A549 (cell line): ENCODE measurements around the gene TMEM248. TPM values are rescaled to one million over a fixed set of nuclear protein-coding genes. Genes with fewer than 3 reads are reported as not detected.
A peak's percentile ranks its signal among the peaks of the same experiment; 100 is the strongest.

Source experiments
- ATAC-seq, 2 experiments: fragments of 200-7000 bp in 1 of 2; fragments of >200 bp in 1 of 2; cut with Nextera tagmentation in 1 of 2; cut with Tn5 transposase in 1 of 2; 3 replicates each; pipeline versions ENCODE4 v1.8.0 to v1.9.1; 2018 to 2020; ENCODE audit warnings: mild to moderate bottlenecking in 1 of 2, moderate library complexity in 1 of 2
- CTCF ChIA-PET: fragments of 300-600 bp; sonication (Branson Sonifier 250); formaldehyde crosslinking; extraction: SDS; loops from one replicate; lab custom pipeline; 2021; ENCODE audit warnings: antibody characterized with exemption, inconsistent platforms; lab: Yijun Ruan, JAX
- POLR2A ChIA-PET: fragments of 350-600 bp; formaldehyde crosslinking; extraction: SDS; loops from one replicate; lab custom pipeline; 2021; ENCODE audit warnings: antibody characterized with exemption, inconsistent platforms; lab: Yijun Ruan, JAX
- DNase-seq, 2 experiments: peaks; one replicate each; pipeline versions ENCODE4 v3.0.0 to v3.0.0-alpha.2; 2011 to 2016; ENCODE audit warnings: low read depth in 1 of 2, low spot score in 1 of 2
- FAIRE-seq: peaks from 2 replicates; lab custom pipeline; 2011; peaks lifted over from hg19 to GRCh38; lab: Jason Lieb, UNC
- H3K27ac ChIP-seq, 2 experiments: fragments of >200 bp; sonication (Bioruptor Twin); formaldehyde crosslinking; 3 replicates each; pipeline ENCODE4 v1.5.1; 2016 to 2017
- H3K4me1 ChIP-seq: fragments of >200 bp; sonication (Bioruptor Twin); formaldehyde crosslinking; 3 replicates; pipeline ENCODE4 v1.6.1; 2016
- H3K4me2 ChIP-seq: fragments of >200 bp; sonication (Bioruptor Twin); formaldehyde crosslinking; 3 replicates; pipeline ENCODE4 v1.6.1; 2016
- H3K4me3 ChIP-seq: fragments of >200 bp; sonication (Bioruptor Twin); formaldehyde crosslinking; 3 replicates; pipeline ENCODE4 v1.5.1; 2016
- H3K9me3 ChIP-seq: fragments of >200 bp; sonication (Bioruptor Twin); formaldehyde crosslinking; 3 replicates; pipeline ENCODE4 v1.6.1; 2016
- CBX2 ChIP-seq: fragments of 200-600 bp; sonication (generic); IDR thresholded peaks from 2 replicates; pipeline ENCODE4 v1.6.1; 2016; ENCODE audit warnings: low read depth, mild to moderate bottlenecking, borderline replicate concordance
- CBX8 ChIP-seq: fragments of 200-600 bp; sonication (generic); IDR thresholded peaks from 2 replicates; pipeline ENCODE4 v1.6.1; 2016
- CHD4 ChIP-seq: fragments of 200-600 bp; sonication (generic); IDR thresholded peaks from 2 replicates; pipeline ENCODE4 v1.6.1; 2016; ENCODE audit warnings: antibody characterized with exemption, mild to moderate bottlenecking, borderline replicate concordance
- EHMT2 ChIP-seq: fragments of 200-600 bp; sonication (generic); IDR thresholded peaks from 2 replicates; pipeline ENCODE4 v1.6.1; 2016; ENCODE audit warnings: antibody characterized with exemption, low read depth, mild to moderate bottlenecking, moderate library complexity
- ESRRA ChIP-seq: fragments of 150-350 bp; IDR thresholded peaks from 2 replicates; pipeline ENCODE4 v1.6.1; 2014; ENCODE audit warnings: mild to moderate bottlenecking, low read length, borderline replicate concordance
- FOSB ChIP-seq: fragments of 250-450 bp; sonication (Bioruptor Pico); IDR thresholded peaks from 2 replicates; pipeline ENCODE4 v1.5.0; 2020; ENCODE audit warnings: mild to moderate bottlenecking, moderate library complexity
- FOSL2 ChIP-seq, 2 experiments: fragments of 450-650 bp in 1 of 2; fragments of >200 bp in 1 of 2; sonication (Bioruptor Twin) in 1 of 2; formaldehyde crosslinking; IDR thresholded peaks; 2 replicates each; pipeline versions ENCODE4 v1.5.0 to v1.6.1; 2016 to 2020; ENCODE audit warnings: mild to moderate bottlenecking in 1 of 2, moderate library complexity in 1 of 2
- GATA3 ChIP-seq: IDR thresholded peaks from 2 replicates; pipeline ENCODE4 v1.6.1; 2012; ENCODE audit warnings: borderline replicate concordance
- HDAC2 ChIP-seq: fragments of 200-600 bp; sonication (generic); IDR thresholded peaks from 2 replicates; pipeline ENCODE4 v1.6.1; 2016
- HOXB5 ChIP-seq: fragments of 250-450 bp; sonication (Bioruptor Pico); IDR thresholded peaks from 2 replicates; pipeline ENCODE4 v1.5.0; 2020; ENCODE audit warnings: mild to moderate bottlenecking, moderate library complexity
- JUN ChIP-seq, 2 experiments: fragments of >200 bp; sonication (Bioruptor Twin); formaldehyde crosslinking; IDR thresholded peaks; 2 replicates in 1 of 2; 3 replicates in 1 of 2; pipeline ENCODE4 v1.6.1; 2016 to 2017
- KDM1A ChIP-seq: fragments of 200-600 bp; sonication (generic); IDR thresholded peaks from 2 replicates; pipeline ENCODE4 v1.6.1; 2016; ENCODE audit warnings: low read depth, mild to moderate bottlenecking
- MAZ ChIP-seq: fragments of 150-350 bp; IDR thresholded peaks from 2 replicates; pipeline ENCODE4 v1.6.1; 2014; ENCODE audit warnings: antibody characterized with exemption, low read depth, low read length, borderline replicate concordance
- MYC ChIP-seq: IDR thresholded peaks from 2 replicates; pipeline ENCODE4 v1.6.1; 2012; ENCODE audit warnings: mild to moderate bottlenecking, inconsistent platforms, low read length, improper control_type of control experiment, borderline replicate concordance
- NFE2L2 ChIP-seq: fragments of 150-350 bp; conservative IDR thresholded peaks from 2 replicates; pipeline ENCODE4 v1.6.1; 2014; ENCODE audit warnings: low read length
- NPAS2 ChIP-seq: fragments of 250-450 bp; sonication (Bioruptor Pico); IDR thresholded peaks from 2 replicates; pipeline ENCODE4 v1.8.0; 2022; ENCODE audit warnings: mild to moderate bottlenecking, moderate library complexity, borderline replicate concordance
- PHF8 ChIP-seq: fragments of 200-600 bp; sonication (generic); IDR thresholded peaks from 2 replicates; pipeline ENCODE4 v1.6.1; 2016; ENCODE audit warnings: low read depth, mild to moderate bottlenecking, antibody characterized with exemption, moderate library complexity, borderline replicate concordance
- POLR2A ChIP-seq: IDR thresholded peaks from 2 replicates; pipeline ENCODE4 v1.6.1; 2012; ENCODE audit warnings: mild to moderate bottlenecking, low read length
- POLR2AphosphoS2 ChIP-seq: conservative IDR thresholded peaks from 2 replicates; pipeline ENCODE4 v1.6.1; 2012; ENCODE audit warnings: low read length, improper control_type of control experiment, inconsistent platforms
- RAD21 ChIP-seq, 2 experiments: fragments of >200 bp in 1 of 2; sonication (Bioruptor Twin) in 1 of 2; formaldehyde crosslinking in 1 of 2; IDR thresholded peaks in 1 of 2; conservative IDR thresholded peaks in 1 of 2; 2 replicates in 1 of 2; 3 replicates in 1 of 2; pipeline ENCODE4 v1.6.1; 2012 to 2018; ENCODE audit warnings: inconsistent platforms in 1 of 2
- RARB ChIP-seq: fragments of 250-450 bp; sonication (Bioruptor Pico); IDR thresholded peaks from 2 replicates; pipeline ENCODE4 v1.8.0; 2021; ENCODE audit warnings: mild to moderate bottlenecking, moderate library complexity
- RFX5 ChIP-seq: fragments of 450-650 bp; IDR thresholded peaks from 2 replicates; pipeline ENCODE4 v1.7.1; 2014; ENCODE audit warnings: antibody characterized with exemption, mild to moderate bottlenecking, moderate library complexity
- SREBF2 ChIP-seq: fragments of 450-650 bp; IDR thresholded peaks from 2 replicates; pipeline ENCODE4 v1.6.1; 2014; ENCODE audit warnings: mild to moderate bottlenecking, moderate library complexity
- TFCP2L1 ChIP-seq: fragments of 250-450 bp; sonication (Bioruptor Pico); IDR thresholded peaks from 2 replicates; pipeline ENCODE4 v1.5.0; 2021; ENCODE audit warnings: mild to moderate bottlenecking
- USF2 ChIP-seq: fragments of 450-650 bp; IDR thresholded peaks from 2 replicates; pipeline ENCODE4 v1.6.1; 2014; ENCODE audit warnings: antibody characterized with exemption
- ZC3H11A ChIP-seq: fragments of 450-650 bp; IDR thresholded peaks from 2 replicates; pipeline ENCODE4 v1.6.1; 2014; ENCODE audit warnings: antibody characterized with exemption, mild to moderate bottlenecking
- ZFP36 ChIP-seq: fragments of 450-650 bp; IDR thresholded peaks from 2 replicates; pipeline ENCODE4 v1.6.1; 2014; ENCODE audit warnings: borderline replicate concordance; ENCODE audit not compliant: partially characterized antibody
- WGBS: methylation state at CpG from one replicate; pipeline ENCODE4 v1.1.6; 2017; ENCODE audit errors: missing lambda C conversion rate; 5-methylcytosine and 5-hydroxymethylcytosine counted together
- polyA minus RNA-seq: library from RNA; depleted of rRNA, polyadenylated mRNA; stranded (reverse); fragments of >200 nt; gene quantifications from 2 replicates; pipeline ENCODE4 v1.2.3, GENCODE V29; 2011; rRNA and poly(A)+ RNA removed
- polyA plus RNA-seq, 4 experiments: library from polyadenylated mRNA; depleted of rRNA in 3 of 4; stranded (reverse); fragments of >200 nt; fragmentation: RNase III in 1 of 4; extraction: RNeasy Plus Mini Kit Qiagen cat#74134 plus additional on column Dnase treatment in 1 of 4; gene quantifications; 2 replicates in 3 of 4; 3 replicates in 1 of 4; pipeline ENCODE4 v1.2.3, GENCODE V29; 2011 to 2017
- TF ChIP-seq, protein P1 (sequence below): fragments of >200 bp; sonication (Bioruptor Twin); formaldehyde crosslinking; IDR thresholded peaks from 2 replicates; pipeline ENCODE4 v1.6.1; 2016
- TF ChIP-seq, protein P2 (sequence below): fragments of 200-600 bp; sonication (generic); IDR thresholded peaks from 2 replicates; pipeline ENCODE4 v1.6.1; 2016; ENCODE audit warnings: antibody characterized with exemption, mild to moderate bottlenecking, moderate library complexity
- TF ChIP-seq, protein P3 (sequence below): IDR thresholded peaks from 2 replicates; pipeline ENCODE4 v1.6.1; 2012
- TF ChIP-seq, protein P4 (sequence below): fragments of 150-350 bp; IDR thresholded peaks from 2 replicates; pipeline ENCODE4 v1.6.1; 2014; ENCODE audit warnings: low read depth, mild to moderate bottlenecking, low read length

The TMEM248 gene, protein sequence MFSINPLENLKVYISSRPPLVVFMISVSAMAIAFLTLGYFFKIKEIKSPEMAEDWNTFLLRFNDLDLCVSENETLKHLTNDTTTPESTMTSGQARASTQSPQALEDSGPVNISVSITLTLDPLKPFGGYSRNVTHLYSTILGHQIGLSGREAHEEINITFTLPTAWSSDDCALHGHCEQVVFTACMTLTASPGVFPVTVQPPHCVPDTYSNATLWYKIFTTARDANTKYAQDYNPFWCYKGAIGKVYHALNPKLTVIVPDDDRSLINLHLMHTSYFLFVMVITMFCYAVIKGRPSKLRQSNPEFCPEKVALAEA
- polyA plus RNA-seq (2011; rRNA removed) (128 and 139 TPM in 2 replicates), polyA plus RNA-seq (2017; fragmentation: RNase III; extraction: RNeasy Plus Mini Kit Qiagen cat#74134 plus additional on column Dnase treatment) (53.7 to 57.4 TPM (median 55.3 TPM) in 3 replicates), polyA minus RNA-seq (304 and 345 TPM in 2 replicates)
- polyA plus RNA-seq (2012; cell fraction: cytosol; rRNA removed), result 169 and 196 TPM in 2 replicates
- 106 and 138 TPM in 2 replicates for polyA plus RNA-seq (2012; cell fraction: nucleus; rRNA removed)

- Histone ChIP-seq H3K4me1 (peaks cover 21% of the 10 kb centered on the region; the same call in 1 of the 3 replicates), H3K27ac (peak within 1 kb of the TSS; percentile 95 to 96), H3K4me3 (peak within 1 kb of the TSS; percentile 93), H3K4me2 (peak within 1 kb of the TSS; percentile 92), H3K9me3 (no peaks in the 10 kb centered on the region)
- peak; percentile 63 to 90 for DNase-seq
- ChIA-PET CTCF (no interaction called here), POLR2A (interaction anchor here (0.6 to 1.4 kb wide), 10 partner anchors 27 to 608 kb away, joined by 3 to 7 read pairs (median 5); partner anchors contain the start of genes KCTD7, RABGEF1 and SBDS)
- 1% methylated on average over 15 of the region's 67 CpGs for WGBS
- no peak for FAIRE-seq
- ATAC-seq, result peak; percentile 92 to 99
- TF ChIP-seq CBX8 (no peak), EHMT2 (no peak), POLR2A (peak; percentile 94), FOSL2 (IDR thresholded peaks at IDR 0.05) (no peak), FOSL2 (CRISPR knock-in tag; IDR thresholded peaks at IDR 0.05) (no peak), ZFP36 (peak; percentile 14), RFX5 (no peak), JUN (IDR thresholded peaks at IDR 0.05) (peak; percentile 91 to 94), USF2 (peak; percentile 23; the same call in 1 of the 2 replicates), POLR2AphosphoS2 (no peak), RARB (CRISPR knock-in tag) (no peak), RAD21 (conservative IDR thresholded peaks at IDR 0.05 in 1 of 2, IDR thresholded peaks at IDR 0.05 in 1 of 2) (no peak; a peak in 2 of 5 replicates), HOXB5 (CRISPR knock-in tag) (no peak), ESRRA (no peak), TFCP2L1 (no peak), PHF8 (peak; percentile 77; the same call in 1 of the 2 replicates), NFE2L2 (no peak), MYC (peak; percentile 97), HDAC2 (0 out of 2 replicates have a peak, but pooled peaks have one; percentile 32), NPAS2 (CRISPR knock-in tag) (peak; percentile 6; the same call in 1 of the 2 replicates), GATA3 (0 out of 2 replicates have a peak, but pooled peaks have one; percentile 26), SREBF2 (no peak), KDM1A (peak; percentile 92), MAZ (0 out of 2 replicates have a peak, but pooled peaks have one; percentile 16), CBX2 (no peak), FOSB (CRISPR knock-in tag) (no peak), CHD4 (no peak; the same call in 1 of the 2 replicates), ZC3H11A (no peak)
- TF ChIP-seq, protein P1, sequence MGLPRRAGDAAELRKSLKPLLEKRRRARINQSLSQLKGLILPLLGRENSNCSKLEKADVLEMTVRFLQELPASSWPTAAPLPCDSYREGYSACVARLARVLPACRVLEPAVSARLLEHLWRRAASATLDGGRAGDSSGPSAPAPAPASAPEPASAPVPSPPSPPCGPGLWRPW, result no peak
- TF ChIP-seq, protein P2, sequence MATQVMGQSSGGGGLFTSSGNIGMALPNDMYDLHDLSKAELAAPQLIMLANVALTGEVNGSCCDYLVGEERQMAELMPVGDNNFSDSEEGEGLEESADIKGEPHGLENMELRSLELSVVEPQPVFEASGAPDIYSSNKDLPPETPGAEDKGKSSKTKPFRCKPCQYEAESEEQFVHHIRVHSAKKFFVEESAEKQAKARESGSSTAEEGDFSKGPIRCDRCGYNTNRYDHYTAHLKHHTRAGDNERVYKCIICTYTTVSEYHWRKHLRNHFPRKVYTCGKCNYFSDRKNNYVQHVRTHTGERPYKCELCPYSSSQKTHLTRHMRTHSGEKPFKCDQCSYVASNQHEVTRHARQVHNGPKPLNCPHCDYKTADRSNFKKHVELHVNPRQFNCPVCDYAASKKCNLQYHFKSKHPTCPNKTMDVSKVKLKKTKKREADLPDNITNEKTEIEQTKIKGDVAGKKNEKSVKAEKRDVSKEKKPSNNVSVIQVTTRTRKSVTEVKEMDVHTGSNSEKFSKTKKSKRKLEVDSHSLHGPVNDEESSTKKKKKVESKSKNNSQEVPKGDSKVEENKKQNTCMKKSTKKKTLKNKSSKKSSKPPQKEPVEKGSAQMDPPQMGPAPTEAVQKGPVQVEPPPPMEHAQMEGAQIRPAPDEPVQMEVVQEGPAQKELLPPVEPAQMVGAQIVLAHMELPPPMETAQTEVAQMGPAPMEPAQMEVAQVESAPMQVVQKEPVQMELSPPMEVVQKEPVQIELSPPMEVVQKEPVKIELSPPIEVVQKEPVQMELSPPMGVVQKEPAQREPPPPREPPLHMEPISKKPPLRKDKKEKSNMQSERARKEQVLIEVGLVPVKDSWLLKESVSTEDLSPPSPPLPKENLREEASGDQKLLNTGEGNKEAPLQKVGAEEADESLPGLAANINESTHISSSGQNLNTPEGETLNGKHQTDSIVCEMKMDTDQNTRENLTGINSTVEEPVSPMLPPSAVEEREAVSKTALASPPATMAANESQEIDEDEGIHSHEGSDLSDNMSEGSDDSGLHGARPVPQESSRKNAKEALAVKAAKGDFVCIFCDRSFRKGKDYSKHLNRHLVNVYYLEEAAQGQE, result no peak
- TF ChIP-seq, protein P3, sequence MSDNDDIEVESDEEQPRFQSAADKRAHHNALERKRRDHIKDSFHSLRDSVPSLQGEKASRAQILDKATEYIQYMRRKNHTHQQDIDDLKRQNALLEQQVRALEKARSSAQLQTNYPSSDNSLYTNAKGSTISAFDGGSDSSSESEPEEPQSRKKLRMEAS, result peak; percentile 100
- TF ChIP-seq, protein P4, sequence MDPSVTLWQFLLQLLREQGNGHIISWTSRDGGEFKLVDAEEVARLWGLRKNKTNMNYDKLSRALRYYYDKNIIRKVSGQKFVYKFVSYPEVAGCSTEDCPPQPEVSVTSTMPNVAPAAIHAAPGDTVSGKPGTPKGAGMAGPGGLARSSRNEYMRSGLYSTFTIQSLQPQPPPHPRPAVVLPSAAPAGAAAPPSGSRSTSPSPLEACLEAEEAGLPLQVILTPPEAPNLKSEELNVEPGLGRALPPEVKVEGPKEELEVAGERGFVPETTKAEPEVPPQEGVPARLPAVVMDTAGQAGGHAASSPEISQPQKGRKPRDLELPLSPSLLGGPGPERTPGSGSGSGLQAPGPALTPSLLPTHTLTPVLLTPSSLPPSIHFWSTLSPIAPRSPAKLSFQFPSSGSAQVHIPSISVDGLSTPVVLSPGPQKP, result no peak
Measured at GRCh38 chr7:66920769-66921395, at the start of gene TMEM248. Gene TMEM248, plus strand, starts transcription at chr7:66921225. Its CDS starts 20,641 bp downstream, at chr7:66941866.
